ENCODE results near the gene CLTC.
"Not testable (repeated sequence)": the region's sequence is repeated elsewhere in the genome, so short reads cannot be mapped to it uniquely, and the experiment has no call there.

CLTC gene

GRCh38 chr17:59652119-59652518 lies 32.4 kb downstream of the CLTC start:
- no peak for DNase-seq (ENCODE audit: extremely low read depth, insufficient read length)
- no peak overlapping the region for H3K4me3 ChIP-seq (replicated peaks; ENCODE audit: low read depth, low read length)
- H3K27me3 ChIP-seq (replicated peaks; ENCODE audit: control insufficient read depth, insufficient read depth, low read length): no peaks in the 10 kb centered on the region
- peaks cover 10% of the 10 kb centered on the region for H3K36me3 ChIP-seq (ENCODE audit: control insufficient read depth, insufficient read depth, low read length)
- no peak for TF ChIP-seq CTCF (IDR thresholded peaks at IDR 0.05; ENCODE audit: insufficient read depth, low read length, poor library complexity, severe bottlenecking)

GRCh38 chr17:59656624-59657023 lies 36.9 kb downstream of the CLTC start:
- DNase-seq (ENCODE audit: extremely low read depth, insufficient read length); H3K4me3 ChIP-seq (replicated peaks; ENCODE audit: low read depth, low read length); H3K27me3 ChIP-seq (replicated peaks; ENCODE audit: control insufficient read depth, insufficient read depth, low read length): not testable (repeated sequence)
- peaks cover 12% of the 10 kb centered on the region for H3K36me3 ChIP-seq (ENCODE audit: control insufficient read depth, insufficient read depth, low read length)

- Histone ChIP-seq H3K27me3 (replicated peaks; ENCODE audit: control insufficient read depth, insufficient read depth, low read length) (no peaks in the 10 kb centered on the region), H3K4me3 (replicated peaks; ENCODE audit: low read depth, low read length) (no peak overlapping the region), H3K36me3 (ENCODE audit: control insufficient read depth, insufficient read depth, low read length) (peaks cover 12% of the 10 kb centered on the region)
- no peak for TF ChIP-seq CTCF (IDR thresholded peaks at IDR 0.05; ENCODE audit: insufficient read depth, low read length, poor library complexity, severe bottlenecking)
- DNase-seq (ENCODE audit: extremely low read depth, insufficient read length): no peak
Measured at GRCh38 chr17:59666235-59666634, 46.5 kb downstream of the CLTC start.

- TF ChIP-seq CTCF (IDR thresholded peaks at IDR 0.05; ENCODE audit: insufficient read depth, low read length, poor library complexity, severe bottlenecking): no peak
- H3K4me3 ChIP-seq (replicated peaks; ENCODE audit: low read depth, low read length): no peak overlapping the region
- peaks cover 9% of the 10 kb centered on the region for H3K36me3 ChIP-seq (ENCODE audit: control insufficient read depth, insufficient read depth, low read length)
- no peak for DNase-seq (ENCODE audit: extremely low read depth, insufficient read length)
- H3K27me3 ChIP-seq (replicated peaks; ENCODE audit: control insufficient read depth, insufficient read depth, low read length): no peaks in the 10 kb centered on the region
Measured at GRCh38 chr17:59668816-59669215, 49.1 kb downstream of the CLTC start.

GRCh38 chr17:59669411-59669810 lies 49.7 kb downstream of the CLTC start:
- no peaks in the 10 kb centered on the region for H3K27me3 ChIP-seq (replicated peaks; ENCODE audit: control insufficient read depth, insufficient read depth, low read length)
- no peak for DNase-seq (ENCODE audit: extremely low read depth, insufficient read length)
- H3K36me3 ChIP-seq (ENCODE audit: control insufficient read depth, insufficient read depth, low read length): peaks cover 7% of the 10 kb centered on the region
- H3K4me3 ChIP-seq (replicated peaks; ENCODE audit: low read depth, low read length): no peak overlapping the region
- TF ChIP-seq CTCF (IDR thresholded peaks at IDR 0.05; ENCODE audit: insufficient read depth, low read length, poor library complexity, severe bottlenecking): no peak

- no peaks in the 10 kb centered on the region for H3K27me3 ChIP-seq (replicated peaks; ENCODE audit: control insufficient read depth, insufficient read depth, low read length)
- H3K4me3 ChIP-seq (replicated peaks; ENCODE audit: low read depth, low read length): no peak overlapping the region
- TF ChIP-seq CTCF (IDR thresholded peaks at IDR 0.05; ENCODE audit: insufficient read depth, low read length, poor library complexity, severe bottlenecking): no peak
- H3K36me3 ChIP-seq (ENCODE audit: control insufficient read depth, insufficient read depth, low read length): peaks cover 5% of the 10 kb centered on the region
- peak; percentile 13 for DNase-seq (ENCODE audit: extremely low read depth, insufficient read length)
Measured at GRCh38 chr17:59669944-59670343, 50.2 kb downstream of the CLTC start.
